ENCODE data around the gene ABLIM1.

GRCh38 chr10:114485696-114486400, 172.2 kb downstream of the ABLIM1 start:
- TF ChIP-seq POLR2AphosphoS5 (IDR thresholded peaks at IDR 0.05) (no peak), CTCF (IDR thresholded peaks at IDR 0.05) (no peak)
